CD4-positive, alpha-beta T cell treated with Interleukin-15 for 1 hour (primary cell): ENCODE results near the gene IQSEC3.

Source experiments
- DNase-seq: peaks from one replicate; pipeline ENCODE4 v3.0.0-alpha.2; 2020

IQSEC3 gene

DNA sequence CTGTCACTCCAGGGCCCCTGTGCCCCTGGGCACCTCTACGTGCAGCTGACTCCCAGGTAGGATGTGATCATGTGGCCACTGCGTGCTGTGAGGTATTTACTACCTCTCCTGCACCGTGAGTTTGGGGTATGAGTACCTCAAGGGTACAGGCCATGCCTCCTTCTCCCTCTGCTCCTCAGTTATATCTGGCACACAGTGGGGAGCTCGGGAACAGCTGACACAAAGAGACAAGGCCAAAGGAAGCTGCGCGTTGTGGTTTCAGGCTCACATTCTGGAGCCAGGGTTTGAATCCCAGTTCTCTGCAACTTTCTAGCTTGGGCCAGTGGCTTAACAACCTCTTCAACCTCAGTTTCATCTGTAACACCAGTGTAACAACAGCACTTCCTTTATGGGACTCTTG lies 155.2 kb downstream of the IQSEC3 start:
- no peak for DNase-seq

DNA sequence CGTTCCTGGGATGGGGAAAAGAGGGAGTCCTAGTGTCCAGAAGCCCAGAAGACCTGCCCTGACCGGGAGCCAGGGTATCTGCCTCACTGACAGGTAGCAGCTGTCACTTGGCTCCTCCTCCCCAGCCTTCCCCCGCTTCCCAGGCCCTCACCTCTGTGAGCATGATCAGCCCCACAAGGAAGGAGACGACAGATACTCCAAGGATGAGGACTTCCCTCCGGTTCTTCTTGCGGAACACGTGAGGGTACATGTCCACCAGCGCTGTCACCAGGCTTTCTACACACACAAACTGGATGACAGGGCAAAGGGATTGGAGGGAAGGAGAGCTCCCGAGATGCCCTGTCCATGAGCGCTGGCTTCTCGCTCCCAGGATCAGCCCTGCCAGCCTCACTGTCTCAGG lies 157.3 kb downstream of the IQSEC3 start:
- DNase-seq = no peak

- no peak for DNase-seq
These were observed 157.8 kb downstream of the IQSEC3 start for GRCh38 chr12:224330-224729.

DNA sequence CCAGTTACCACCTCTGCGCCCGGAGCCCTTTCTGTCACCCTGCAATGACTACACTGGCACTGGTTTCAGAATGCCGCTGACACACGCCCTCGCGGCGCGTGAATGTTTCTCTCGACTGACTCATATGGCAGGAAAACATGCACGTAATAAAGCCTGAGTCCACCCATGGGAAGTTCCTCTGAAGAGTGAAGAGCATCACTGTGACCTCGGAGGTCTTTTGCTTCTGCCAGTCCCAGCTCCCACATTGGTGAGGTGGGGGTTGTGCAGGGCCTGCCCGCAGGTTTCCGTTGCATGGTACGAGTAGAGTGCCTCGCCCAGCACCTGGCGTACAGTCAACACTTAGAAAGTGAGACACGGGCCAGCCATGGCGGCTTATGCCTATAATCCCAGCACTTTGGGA lies 158.4 kb downstream of the IQSEC3 start:
- no peak for DNase-seq

DNA sequence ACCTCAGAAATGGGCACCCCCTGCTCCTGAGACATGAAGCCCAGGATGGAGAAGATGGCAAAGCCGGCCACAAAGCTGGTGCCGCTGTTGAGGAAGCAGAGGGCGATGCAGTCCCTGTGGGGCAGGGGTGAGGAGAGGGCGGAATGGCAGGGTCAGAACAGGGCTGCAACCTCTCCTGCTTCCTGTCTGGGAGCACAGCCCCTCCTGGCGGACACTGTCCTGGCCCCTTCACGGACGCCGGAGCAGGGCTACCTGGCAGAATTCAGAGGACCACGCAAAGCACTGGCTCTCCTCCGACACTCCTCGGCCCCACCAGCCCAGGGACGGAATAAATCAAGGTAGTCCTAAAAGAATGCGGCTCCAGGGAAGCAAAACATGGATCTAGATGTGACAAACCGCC lies 159.8 kb downstream of the IQSEC3 start:
- DNase-seq = no peak

DNA sequence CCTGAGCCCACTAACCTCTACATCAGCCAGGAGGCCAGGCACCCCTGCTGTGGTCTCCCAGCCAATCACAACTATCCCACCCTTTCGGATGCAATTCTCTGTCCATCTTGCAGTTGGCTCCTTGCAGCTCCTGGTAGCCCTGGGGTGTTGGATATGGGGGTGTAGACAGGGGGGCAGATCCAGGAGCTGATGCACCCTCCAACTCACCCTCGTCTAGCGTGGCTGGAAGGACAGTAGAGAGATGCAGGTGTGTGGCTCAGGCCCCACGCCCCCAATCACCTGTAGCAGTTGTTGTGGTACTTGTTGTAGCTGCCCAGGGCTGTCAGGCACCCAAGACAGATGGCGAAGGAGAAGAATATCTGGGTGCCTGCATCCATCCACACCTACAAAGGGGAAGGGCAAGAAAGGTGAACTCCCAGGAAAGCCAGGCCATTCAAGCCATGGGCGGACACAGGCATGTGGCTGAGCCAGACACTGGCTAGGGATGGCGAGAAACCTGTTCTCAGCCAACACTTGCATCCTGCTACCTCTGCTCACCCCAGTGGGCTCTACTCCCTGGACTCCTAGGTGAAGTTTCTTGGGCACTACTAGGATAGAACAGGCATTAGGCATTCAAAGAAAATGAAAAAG lies 160.8 kb downstream of the IQSEC3 start:
- no peak for DNase-seq
